K562 (cell line): ENCODE data around the gene GFAP. TPM values are rescaled to one million over a fixed set of nuclear protein-coding genes. Genes with fewer than 3 reads are reported as not detected.

Experiments
- ATAC-seq: fragments of 200-7000 bp; cut with Tn5 transposase; 3 replicates; pipeline ENCODE4 v1.9.1; 2020; ENCODE audit warnings: moderate library complexity
- BruUV-seq: library from RNA; stranded (reverse); fragments of 400-500 nt; replicated peaks from 2 replicates; lab custom pipeline; 2021; lab: Mats Ljungman, UMichigan
- CTCF ChIA-PET: fragments of 300-600 bp; formaldehyde crosslinking; extraction: SDS; loops from one replicate; lab custom pipeline; 2021; ENCODE audit warnings: low intra/inter-chr PET ratio; lab: Yijun Ruan, JAX
- POLR2A ChIA-PET: fragments of 300-600, 350-650 bp; sonication (Branson Sonifier 250); formaldehyde crosslinking; extraction: SDS; loops from one replicate; lab custom pipeline; 2021; ENCODE audit warnings: antibody characterized with exemption, inconsistent platforms; lab: Yijun Ruan, JAX
- DNase-seq, 4 experiments: peaks; one replicate each; pipeline versions ENCODE4 v3.0.0 to v3.0.0-alpha.2; 2011 to 2018; ENCODE audit warnings: low spot score in 3 of 4, mixed read lengths in 3 of 4; ENCODE audit errors: extremely low read depth in 1 of 4
- FAIRE-seq: peaks from 2 replicates; lab custom pipeline; 2011; peaks lifted over from hg19 to GRCh38; lab: Jason Lieb, UNC
- H2AFZ ChIP-seq: 2 replicates; pipeline ENCODE4 v1.6.0; 2011; ENCODE audit warnings: low read depth, low read length, control low read depth, inconsistent platforms
- H3K27ac ChIP-seq: fragments of 200-600 bp; 3 replicates; pipeline ENCODE4 v1.8.0; 2011; ENCODE audit warnings: low read depth, mild to moderate bottlenecking, control low read depth, inconsistent platforms, low read length, moderate library complexity, mixed read lengths; ENCODE audit errors: extremely low read depth
- H3K27me3 ChIP-seq, 2 experiments: fragments of 300-600 bp in 1 of 2; 2 replicates in 1 of 2; 3 replicates in 1 of 2; pipeline versions ENCODE4 v1.6.0 to v1.8.0; 2011; ENCODE audit warnings: inconsistent platforms in 2 of 2, low read length in 2 of 2, mild to moderate bottlenecking in 1 of 2, mixed read lengths in 1 of 2, moderate library complexity in 1 of 2; ENCODE audit not compliant: control insufficient read depth in 2 of 2, insufficient read depth in 2 of 2
- H3K36me3 ChIP-seq: fragments of 300-600 bp; 3 replicates; pipeline ENCODE4 v1.8.0; 2011; ENCODE audit warnings: mild to moderate bottlenecking, low read length, inconsistent platforms; ENCODE audit not compliant: control insufficient read depth, insufficient read depth
- H3K4me1 ChIP-seq, 2 experiments: fragments of 200-600 bp in 1 of 2; replicated peaks in 1 of 2; 2 replicates in 1 of 2; 3 replicates in 1 of 2; pipeline versions ENCODE4 v1.5.1 to v1.8.0; 2011; ENCODE audit warnings: inconsistent platforms in 2 of 2, low read length in 2 of 2, mild to moderate bottlenecking in 1 of 2, mixed read lengths in 1 of 2, moderate library complexity in 1 of 2; ENCODE audit not compliant: control insufficient read depth in 2 of 2, insufficient read depth in 2 of 2
- H3K4me2 ChIP-seq: 2 replicates; pipeline ENCODE4 v1.6.1; 2011; ENCODE audit warnings: low read length, control low read depth, inconsistent platforms, mixed read lengths; ENCODE audit not compliant: insufficient read depth
- H3K4me3 ChIP-seq: fragments of 200-600 bp; sonication (generic), shearing (Covaris generic); 2 replicates; pipeline ENCODE4 v1.5.1; 2016; ENCODE audit warnings: control low read depth, inconsistent platforms
- H3K79me2 ChIP-seq: fragments of 200-600 bp; 3 replicates; pipeline ENCODE4 v1.8.0; 2011; ENCODE audit warnings: low read length, inconsistent platforms; ENCODE audit not compliant: control insufficient read depth, insufficient read depth
- H3K9ac ChIP-seq, 2 experiments: 2 replicates each; pipeline versions ENCODE4 v1.6.0 to v1.6.1; 2011; ENCODE audit warnings: low read depth in 2 of 2, low read length in 2 of 2, control low read depth in 1 of 2, inconsistent platforms in 1 of 2, mild to moderate bottlenecking in 1 of 2, mixed read lengths in 1 of 2; ENCODE audit not compliant: insufficient read depth in 1 of 2
- H3K9me1 ChIP-seq: one replicate; pipeline ENCODE4 v1.6.0; 2011; ENCODE audit warnings: inconsistent platforms, mild to moderate bottlenecking, low read length, moderate library complexity; ENCODE audit not compliant: control insufficient read depth, insufficient read depth
- H3K9me3 ChIP-seq: replicated peaks from 2 replicates; pipeline ENCODE4 v1.5.1; 2011; ENCODE audit warnings: low read depth, low read length, inconsistent platforms; ENCODE audit not compliant: control insufficient read depth, insufficient read depth
- H4K20me1 ChIP-seq: replicated peaks from 2 replicates; pipeline ENCODE4 v1.6.1; 2011; ENCODE audit warnings: low read length, inconsistent platforms, mixed read lengths; ENCODE audit not compliant: control insufficient read depth, insufficient read depth
- BRD4 ChIP-seq: fragments of 200-600 bp; sonication (generic); IDR thresholded peaks from 2 replicates; pipeline ENCODE4 v1.6.1; 2017; ENCODE audit warnings: inconsistent platforms
- CBFA2T2 ChIP-seq: fragments of 450-650 bp; conservative IDR thresholded peaks from 2 replicates; pipeline ENCODE4 v1.6.1; 2017; ENCODE audit warnings: mild to moderate bottlenecking
- ERF ChIP-seq: fragments of 450-650 bp; formaldehyde crosslinking; IDR thresholded peaks from 2 replicates; pipeline ENCODE4 v1.4.0; 2020; ENCODE audit warnings: mild to moderate bottlenecking, mixed read lengths
- NCOA1 ChIP-seq: fragments of 450-650 bp; IDR thresholded peaks from 2 replicates; pipeline ENCODE4 v1.6.1; 2016; ENCODE audit warnings: low read depth
- POLR2G ChIP-seq: fragments of 200-400 bp; formaldehyde crosslinking; IDR thresholded peaks from 2 replicates; pipeline ENCODE4 v1.6.1; 2017; ENCODE audit warnings: low read depth, mild to moderate bottlenecking, antibody characterized with exemption, low read length, moderate library complexity
- RBM15 ChIP-seq: fragments of 200-400 bp; formaldehyde crosslinking; IDR thresholded peaks from 2 replicates; pipeline ENCODE4 v1.6.1; 2018; ENCODE audit warnings: mild to moderate bottlenecking, low read length, moderate library complexity; ENCODE audit not compliant: insufficient read depth
- SAFB2 ChIP-seq: fragments of 200-400 bp; formaldehyde crosslinking; IDR thresholded peaks from 2 replicates; pipeline ENCODE4 v1.6.1; 2018; ENCODE audit warnings: borderline replicate concordance, low read length, low read depth, moderate library complexity; ENCODE audit not compliant: severe bottlenecking
- U2AF2 ChIP-seq: fragments of 200-400 bp; formaldehyde crosslinking; optimal IDR thresholded peaks from 2 replicates; pipeline ENCODE3; 2017; ENCODE audit warnings: low read depth, mild to moderate bottlenecking, low read length
- ZNF778 ChIP-seq: fragments of 450-650 bp; formaldehyde crosslinking; IDR thresholded peaks from 2 replicates; pipeline ENCODE4 v1.4.0; 2020; ENCODE audit warnings: mild to moderate bottlenecking, moderate library complexity
- WGBS: fragments of 100-300 bp; shearing (Covaris generic); methylation state at CpG from one replicate; pipeline ENCODE4 v1.1.6; 2016; ENCODE audit warnings: low coverage, mixed read lengths; ENCODE audit not compliant: insufficient coverage; ENCODE audit errors: missing lambda C conversion rate; 5-methylcytosine and 5-hydroxymethylcytosine counted together
- in situ Hi-C: fragments of 300-500 bp; cut with MboI; formaldehyde crosslinking; loops from 4 replicates; pipeline ENCODE4 v1.15.0; 2018; ENCODE audit warnings: inconsistent platforms, mixed read lengths
- intact Hi-C: fragments of 100-400 bp; cut with micrococcal nuclease; formaldehyde crosslinking; loops from 2 replicates; pipeline ENCODE4 v1.14.2; 2022
- polyA plus RNA-seq, 8 experiments: library from polyadenylated mRNA; depleted of rRNA in 4 of 8; stranded (reverse) in 5 of 8; unstranded in 3 of 8; fragments of >200 nt; fragmentation: Nextera tagmentation in 2 of 8; fragmentation: Illumina TruSeq in 1 of 8; extraction: Ambion mirVana in 2 of 8; extraction: Trizol in 1 of 8; gene quantifications; 2 replicates each; pipeline versions ENCODE4 v1.2.1 to v1.2.3, GENCODE V29; 2011 to 2014; ENCODE audit warnings: inconsistent platforms in 1 of 8, missing spikeins in 1 of 8
- total RNA-seq, 7 experiments: library from RNA; depleted of rRNA in 6 of 7; stranded (reverse); fragments of >200 nt in 6 of 7; fragmentation: Illumina TruSeq in 2 of 7; extraction: Trizol in 2 of 7; gene quantifications; 2 replicates each; pipeline versions ENCODE4 v1.2.1 to v1.2.3, GENCODE V29; 2011 to 2021; ENCODE audit warnings: low replicate concordance in 1 of 7
- TF ChIP-seq, protein P1 (sequence below): fragments of 200-400 bp; formaldehyde crosslinking; IDR thresholded peaks from 2 replicates; pipeline ENCODE4 v1.6.1; 2017; ENCODE audit warnings: mild to moderate bottlenecking, low read depth, low read length, moderate library complexity
- TF ChIP-seq, protein P2 (sequence below), 2 experiments: fragments of 200-800 bp in 1 of 2; sonication (Bioruptor generic) in 1 of 2; sonication (generic) in 1 of 2; formaldehyde crosslinking in 1 of 2; IDR thresholded peaks in 1 of 2; conservative IDR thresholded peaks in 1 of 2; 2 replicates each; pipeline versions ENCODE4 v1.5.0 to v1.6.1; 2016 to 2020; ENCODE audit warnings: missing compliant biosample characterization in 1 of 2, missing genetic modification characterization in 1 of 2, missing genetic modification reagents in 1 of 2
- TF ChIP-seq, protein P3 (sequence below): fragments of 450-650 bp; IDR thresholded peaks from 2 replicates; pipeline ENCODE4 v1.6.1; 2016

GFAP gene
- total and polyA plus RNA-seq, 9 of the 15 experiments (the other 6 are each of a cell fraction or from before 2014, with no cell fraction given): 0.07 to 1.4 (median 0.60) TPM; not detected in 1

DNA sequence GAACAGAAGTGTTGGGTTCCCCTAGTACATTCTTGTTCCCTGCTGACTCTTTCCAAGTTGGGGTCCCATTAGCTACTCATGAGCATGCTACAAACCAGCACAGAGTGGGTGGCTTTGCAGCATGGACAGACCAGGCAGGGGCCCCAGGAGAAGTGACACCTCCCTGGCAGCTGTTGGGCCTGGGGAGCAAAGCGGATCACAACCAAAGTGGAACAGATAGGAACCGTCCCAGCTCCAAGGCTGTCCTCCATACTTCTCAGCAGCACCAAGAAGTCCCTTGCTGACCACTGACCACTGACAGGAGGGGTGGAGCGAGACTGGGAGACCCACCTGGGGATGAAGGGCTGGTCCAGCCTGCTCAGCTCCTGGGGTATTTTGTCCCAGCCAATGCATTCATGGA lies 12.4 kb upstream of the GFAP start (continued):
- TF ChIP-seq, protein P1, sequence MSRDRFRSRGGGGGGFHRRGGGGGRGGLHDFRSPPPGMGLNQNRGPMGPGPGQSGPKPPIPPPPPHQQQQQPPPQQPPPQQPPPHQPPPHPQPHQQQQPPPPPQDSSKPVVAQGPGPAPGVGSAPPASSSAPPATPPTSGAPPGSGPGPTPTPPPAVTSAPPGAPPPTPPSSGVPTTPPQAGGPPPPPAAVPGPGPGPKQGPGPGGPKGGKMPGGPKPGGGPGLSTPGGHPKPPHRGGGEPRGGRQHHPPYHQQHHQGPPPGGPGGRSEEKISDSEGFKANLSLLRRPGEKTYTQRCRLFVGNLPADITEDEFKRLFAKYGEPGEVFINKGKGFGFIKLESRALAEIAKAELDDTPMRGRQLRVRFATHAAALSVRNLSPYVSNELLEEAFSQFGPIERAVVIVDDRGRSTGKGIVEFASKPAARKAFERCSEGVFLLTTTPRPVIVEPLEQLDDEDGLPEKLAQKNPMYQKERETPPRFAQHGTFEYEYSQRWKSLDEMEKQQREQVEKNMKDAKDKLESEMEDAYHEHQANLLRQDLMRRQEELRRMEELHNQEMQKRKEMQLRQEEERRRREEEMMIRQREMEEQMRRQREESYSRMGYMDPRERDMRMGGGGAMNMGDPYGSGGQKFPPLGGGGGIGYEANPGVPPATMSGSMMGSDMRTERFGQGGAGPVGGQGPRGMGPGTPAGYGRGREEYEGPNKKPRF: no peak

DNA sequence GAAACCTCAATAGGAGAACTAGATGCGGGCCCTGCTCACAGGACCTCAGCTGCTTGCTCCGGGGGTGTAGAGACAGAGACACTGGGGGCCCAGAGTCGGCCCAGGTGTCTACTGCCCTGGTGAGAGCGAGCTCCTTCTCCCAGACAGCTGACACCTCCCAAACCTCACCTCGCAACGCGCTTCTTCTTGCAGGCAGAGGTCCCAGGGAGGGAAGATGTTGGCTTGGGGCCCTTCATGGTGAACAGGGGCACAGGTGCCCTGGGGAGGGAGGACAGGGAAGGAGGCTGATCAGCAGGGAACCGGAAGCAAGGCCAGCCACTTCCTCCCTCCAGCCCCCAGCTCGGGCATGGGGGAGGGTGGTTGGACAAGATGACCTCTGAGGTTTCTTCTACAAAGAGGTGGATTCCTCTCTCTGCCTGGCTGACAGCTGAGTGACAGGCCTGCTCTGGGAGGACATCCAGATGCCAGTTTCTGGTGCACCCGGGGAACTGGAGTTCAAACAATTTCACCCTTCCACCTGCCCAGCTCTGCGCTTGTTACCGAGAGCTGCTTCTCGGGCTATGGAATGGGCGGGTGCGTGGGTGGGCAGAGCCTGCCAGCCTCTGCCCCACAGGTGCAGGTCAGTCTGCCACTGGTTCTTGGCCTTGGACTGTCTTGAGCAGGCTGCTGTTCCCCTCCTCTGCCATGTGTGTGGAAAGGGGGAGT lies 11.7 kb upstream of the GFAP start:
- Histone ChIP-seq H3K36me3 (peaks cover 64% of the 10 kb centered on the region), H3K79me2 (no peaks in the 10 kb centered on the region), H3K9me1 (no peaks in the 10 kb centered on the region), H3K4me1 (no peaks in the 10 kb centered on the region), H3K4me2 (no peak overlapping the region), H4K20me1 (peaks cover 9% of the 10 kb centered on the region), H3K9ac (peak overlapping the region in 1 of 2 experiments; percentile 46; a peak in 1 of 4 replicates), H3K27me3 (no peaks in the 10 kb centered on the region), H3K9me3 (no peaks in the 10 kb centered on the region), H3K4me3 (no peak overlapping the region), H3K27ac (no peak overlapping the region), H2AFZ (no peak overlapping the region)
- in situ Hi-C loops (no loop called here), intact Hi-C loops (no loop called here)
- no TSS peak for BruUV-seq
- CTCF ChIA-PET: no interaction called here
- FAIRE-seq (no peak), DNase-seq (no peak), ATAC-seq (no peak)
- WGBS: 93% methylated on average over 14 of the region's 15 CpGs
- POLR2A ChIA-PET: interaction anchor here (0.5 to 1.1 kb wide), 5 partner anchors 11 to 35 kb away, joined by 3 to 4 read pairs (median 3); no protein-coding TSS in a partner anchor
- TF ChIP-seq BRD4 (no peak), NCOA1 (no peak), ERF (CRISPR knock-in tag) (no peak), SAFB2 (no peak), ZNF778 (CRISPR knock-in tag) (no peak), CBFA2T2 (no peak), POLR2G (peak; percentile 41; the same call in 1 of the 2 replicates), RBM15 (no peak), U2AF2 (no peak)
- TF ChIP-seq, protein P2, sequence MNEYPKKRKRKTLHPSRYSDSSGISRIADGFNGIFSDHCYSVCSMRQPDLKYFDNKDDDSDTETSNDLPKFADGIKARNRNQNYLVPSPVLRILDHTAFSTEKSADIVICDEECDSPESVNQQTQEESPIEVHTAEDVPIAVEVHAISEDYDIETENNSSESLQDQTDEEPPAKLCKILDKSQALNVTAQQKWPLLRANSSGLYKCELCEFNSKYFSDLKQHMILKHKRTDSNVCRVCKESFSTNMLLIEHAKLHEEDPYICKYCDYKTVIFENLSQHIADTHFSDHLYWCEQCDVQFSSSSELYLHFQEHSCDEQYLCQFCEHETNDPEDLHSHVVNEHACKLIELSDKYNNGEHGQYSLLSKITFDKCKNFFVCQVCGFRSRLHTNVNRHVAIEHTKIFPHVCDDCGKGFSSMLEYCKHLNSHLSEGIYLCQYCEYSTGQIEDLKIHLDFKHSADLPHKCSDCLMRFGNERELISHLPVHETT (CRISPR knock-in tag; conservative IDR thresholded peaks at IDR 0.05 in 1 of 2, IDR thresholded peaks at IDR 0.05 in 1 of 2): no peak
- TF ChIP-seq, protein P3, sequence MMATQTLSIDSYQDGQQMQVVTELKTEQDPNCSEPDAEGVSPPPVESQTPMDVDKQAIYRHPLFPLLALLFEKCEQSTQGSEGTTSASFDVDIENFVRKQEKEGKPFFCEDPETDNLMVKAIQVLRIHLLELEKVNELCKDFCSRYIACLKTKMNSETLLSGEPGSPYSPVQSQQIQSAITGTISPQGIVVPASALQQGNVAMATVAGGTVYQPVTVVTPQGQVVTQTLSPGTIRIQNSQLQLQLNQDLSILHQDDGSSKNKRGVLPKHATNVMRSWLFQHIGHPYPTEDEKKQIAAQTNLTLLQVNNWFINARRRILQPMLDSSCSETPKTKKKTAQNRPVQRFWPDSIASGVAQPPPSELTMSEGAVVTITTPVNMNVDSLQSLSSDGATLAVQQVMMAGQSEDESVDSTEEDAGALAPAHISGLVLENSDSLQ: peak; percentile 35; the same call in 1 of the 2 replicates
